ENCODE measurements around the gene PPP1R12B. TPM values are rescaled to one million over a fixed set of nuclear protein-coding genes. Genes with fewer than 3 reads are reported as not detected.
"Not testable (repeated sequence)": the region's sequence is repeated elsewhere in the genome, so short reads cannot be mapped to it uniquely, and the experiment has no call there.

The PPP1R12B gene
- total and polyA plus RNA-seq, 2 donors (not counting 1 experiment from before 2014, with no cell fraction given): 13.4 to 21.7 TPM

GRCh38 chr1:202619505-202619904 is 271.0 kb downstream of the PPP1R12B start:
- H3K27ac ChIP-seq (ENCODE audit: insufficient read depth, low read length): no peak overlapping the region
- no peak overlapping the region for H3K4me2 ChIP-seq (ENCODE audit: extremely low read depth, insufficient read depth, low read length)
- H3K79me2 ChIP-seq (ENCODE audit: control insufficient read depth, insufficient read depth, low read length): no peaks in the 10 kb centered on the region
- DNase-seq (ENCODE audit: low read depth in 2 of 2): no peak
- TF ChIP-seq CTCF (conservative IDR thresholded peaks at IDR 0.05 in 1 of 2, IDR thresholded peaks at IDR 0.05 in 1 of 2; ENCODE audit: low read depth in 1 of 2, low read length in 2 of 2): no peak
- TF ChIP-seq EZH2 (IDR thresholded peaks at IDR 0.05; ENCODE audit: low read length, missing control alignments): no peak
- no peaks in the 10 kb centered on the region for H3K36me3 ChIP-seq (ENCODE audit: control insufficient read depth, insufficient read depth, low read length)
- H3K4me3 ChIP-seq (replicated peaks in 1 of 4; ENCODE audit: control extremely low read depth in 1 of 4, insufficient read depth in 1 of 4, low read depth in 3 of 4, low read length in 4 of 4): no peak overlapping the region
- no peak overlapping the region for H2AFZ ChIP-seq (ENCODE audit: low read length)
- no peaks in the 10 kb centered on the region for H3K27me3 ChIP-seq (ENCODE audit: control insufficient read depth, insufficient read depth, low read length)
- peaks cover 20% of the 10 kb centered on the region for H3K4me1 ChIP-seq (ENCODE audit: control insufficient read depth, extremely low read depth, insufficient read depth, low read length)
- no peaks in the 10 kb centered on the region for H4K20me1 ChIP-seq (ENCODE audit: control insufficient read depth, extremely low read depth, insufficient read depth, low read length)
- H3K9me3 ChIP-seq (ENCODE audit: control insufficient read depth, insufficient read depth, low read depth, low read length): no peaks in the 10 kb centered on the region
- H3K9ac ChIP-seq (ENCODE audit: insufficient read depth, low read length): no peak overlapping the region

GRCh38 chr1:202620036-202620435 is 271.5 kb downstream of the PPP1R12B start:
- not testable (repeated sequence) for H3K79me2 ChIP-seq (ENCODE audit: control insufficient read depth, insufficient read depth, low read length); H3K27ac ChIP-seq (ENCODE audit: insufficient read depth, low read length); H3K9ac ChIP-seq (ENCODE audit: insufficient read depth, low read length); H3K4me2 ChIP-seq (ENCODE audit: extremely low read depth, insufficient read depth, low read length); H3K4me3 ChIP-seq (replicated peaks in 1 of 4; ENCODE audit: control extremely low read depth in 1 of 4, insufficient read depth in 1 of 4, low read depth in 3 of 4, low read length in 4 of 4); H3K27me3 ChIP-seq (ENCODE audit: control insufficient read depth, insufficient read depth, low read length); DNase-seq (ENCODE audit: low read depth in 2 of 2); H2AFZ ChIP-seq (ENCODE audit: low read length); H4K20me1 ChIP-seq (ENCODE audit: control insufficient read depth, extremely low read depth, insufficient read depth, low read length); H3K36me3 ChIP-seq (ENCODE audit: control insufficient read depth, insufficient read depth, low read length); H3K9me3 ChIP-seq (ENCODE audit: control insufficient read depth, insufficient read depth, low read depth, low read length)
- peaks cover 18% of the 10 kb centered on the region for H3K4me1 ChIP-seq (ENCODE audit: control insufficient read depth, extremely low read depth, insufficient read depth, low read length)

DNA sequence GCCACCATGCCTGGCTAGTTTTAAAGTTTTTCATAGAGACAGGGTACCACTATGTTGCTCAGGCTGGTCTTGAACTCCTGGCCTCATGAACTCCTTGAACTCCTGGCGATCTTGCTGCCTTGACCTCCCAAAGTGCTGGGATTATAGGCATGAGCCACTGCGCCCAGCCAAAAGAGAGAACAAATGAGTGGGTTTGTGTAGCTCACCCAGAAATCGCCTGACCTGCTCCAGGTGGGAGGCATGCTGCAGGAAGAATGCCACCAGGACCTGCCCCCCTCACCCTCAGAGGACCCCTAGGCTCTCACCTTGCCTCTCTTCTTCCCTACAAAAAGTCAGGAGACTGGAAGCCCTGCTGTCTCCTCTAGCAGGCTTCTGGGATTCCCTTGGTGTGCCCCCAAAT is 272.9 kb downstream of the PPP1R12B start:
- H3K4me2 ChIP-seq (ENCODE audit: extremely low read depth, insufficient read depth, low read length): no peak overlapping the region
- no peaks in the 10 kb centered on the region for H3K9me3 ChIP-seq (ENCODE audit: control insufficient read depth, insufficient read depth, low read depth, low read length)
- peaks cover 8% of the 10 kb centered on the region for H3K4me1 ChIP-seq (ENCODE audit: control insufficient read depth, extremely low read depth, insufficient read depth, low read length)
- H4K20me1 ChIP-seq (ENCODE audit: control insufficient read depth, extremely low read depth, insufficient read depth, low read length): no peaks in the 10 kb centered on the region
- DNase-seq (ENCODE audit: low read depth in 2 of 2): no peak
- H3K27ac ChIP-seq (ENCODE audit: insufficient read depth, low read length): no peak overlapping the region
- H3K27me3 ChIP-seq (ENCODE audit: control insufficient read depth, insufficient read depth, low read length): no peaks in the 10 kb centered on the region
- TF ChIP-seq CTCF (conservative IDR thresholded peaks at IDR 0.05 in 1 of 2, IDR thresholded peaks at IDR 0.05 in 1 of 2; ENCODE audit: low read depth in 1 of 2, low read length in 2 of 2): no peak
- no peak for TF ChIP-seq EZH2 (IDR thresholded peaks at IDR 0.05; ENCODE audit: low read length, missing control alignments)
- no peak overlapping the region for H3K9ac ChIP-seq (ENCODE audit: insufficient read depth, low read length)
- no peak overlapping the region for H2AFZ ChIP-seq (ENCODE audit: low read length)
- no peaks in the 10 kb centered on the region for H3K79me2 ChIP-seq (ENCODE audit: control insufficient read depth, insufficient read depth, low read length)
- no peak overlapping the region for H3K4me3 ChIP-seq (replicated peaks in 1 of 4; ENCODE audit: control extremely low read depth in 1 of 4, insufficient read depth in 1 of 4, low read depth in 3 of 4, low read length in 4 of 4)
- H3K36me3 ChIP-seq (ENCODE audit: control insufficient read depth, insufficient read depth, low read length): no peaks in the 10 kb centered on the region
